GM19438 (cell line): Measurements from ENCODE around the gene ROR2.

Source experiments
- ATAC-seq: cut with Tn5 transposase; IDR thresholded peaks from one replicate; pipeline ENCODE4 v1.9.1; 2021; ENCODE audit warnings: low read depth; ENCODE audit not compliant: unreplicated experiment

Gene ROR2

GRCh38 chr9:91606255-91606995, 343.6 kb downstream of the ROR2 start:
- ATAC-seq, result no peak

GRCh38 chr9:91604451-91605179, 345.4 kb downstream of the ROR2 start:
- no peak for ATAC-seq

GRCh38 chr9:91603932-91604331, 346.1 kb downstream of the ROR2 start:
- no peak for ATAC-seq

GRCh38 chr9:91599564-91599963, 350.5 kb downstream of the ROR2 start:
- no peak for ATAC-seq

- ATAC-seq, result no peak
These were observed 358.4 kb downstream of the ROR2 start for GRCh38 chr9:91591627-91592026.

GRCh38 chr9:91589101-91589553, 360.9 kb downstream of the ROR2 start:
- ATAC-seq, result no peak

GRCh38 chr9:91586282-91586681, 363.7 kb downstream of the ROR2 start:
- ATAC-seq, result no peak

- ATAC-seq, result no peak
These were observed 366.1 kb downstream of the ROR2 start for GRCh38 chr9:91583966-91584365.

- no peak for ATAC-seq
These were observed 366.7 kb downstream of the ROR2 start for GRCh38 chr9:91583161-91583875.

GRCh38 chr9:91582181-91582580, 367.8 kb downstream of the ROR2 start:
- no peak for ATAC-seq

GRCh38 chr9:91580136-91580535, 369.9 kb downstream of the ROR2 start:
- ATAC-seq, result no peak

GRCh38 chr9:91578911-91579310, 371.1 kb downstream of the ROR2 start:
- ATAC-seq, result no peak

- no peak for ATAC-seq
These were observed 372.4 kb downstream of the ROR2 start for GRCh38 chr9:91577633-91578061.

- ATAC-seq, result no peak
These were observed 377.2 kb downstream of the ROR2 start for GRCh38 chr9:91572811-91573210.

- ATAC-seq, result no peak
These were observed 378.0 kb downstream of the ROR2 start for GRCh38 chr9:91572044-91572443.

GRCh38 chr9:91571036-91571435, 379.0 kb downstream of the ROR2 start:
- no peak for ATAC-seq

GRCh38 chr9:91567642-91568274, 382.3 kb downstream of the ROR2 start:
- ATAC-seq, result no peak

- ATAC-seq, result no peak
These were observed 385.9 kb downstream of the ROR2 start for GRCh38 chr9:91564081-91564670.

GRCh38 chr9:91562416-91562815, 387.6 kb downstream of the ROR2 start:
- no peak for ATAC-seq

- ATAC-seq, result no peak
These were observed 389.7 kb downstream of the ROR2 start for GRCh38 chr9:91560301-91560700.
